ENCODE data around the gene INA. TPM values are rescaled to one million over a fixed set of nuclear protein-coding genes. Genes with fewer than 3 reads are reported as not detected.

The INA gene
- total RNA-seq, 1 donor from 2014 or later: 0.23 TPM

GRCh38 chr10:103232772-103233488 is 44.0 kb upstream of the INA start:
- Mint-ChIP-seq H3K27ac (ENCODE audit: unreplicated experiment) (peak overlapping the region; percentile 40), H3K36me3 (ENCODE audit: low read depth, unreplicated experiment) (peaks cover 3% of the 10 kb centered on the region), H3K9me3 (ENCODE audit: unreplicated experiment) (no peaks in the 10 kb centered on the region), H3K4me3 (ENCODE audit: unreplicated experiment) (no peak overlapping the region), H3K27me3 (ENCODE audit: unreplicated experiment) (no peaks in the 10 kb centered on the region), H3K4me1 (ENCODE audit: unreplicated experiment) (peaks cover 13% of the 10 kb centered on the region)
- TF ChIP-seq CTCF (IDR thresholded peaks at IDR 0.05; ENCODE audit: unreplicated experiment): no peak
- DNase-seq (ENCODE audit: low spot score): no peak

GRCh38 chr10:103235775-103236174 is 41.2 kb upstream of the INA start:
- Mint-ChIP-seq H3K27ac (ENCODE audit: unreplicated experiment) (no peak overlapping the region), H3K4me1 (ENCODE audit: unreplicated experiment) (peaks cover 18% of the 10 kb centered on the region)

GRCh38 chr10:103238506-103239252 is 38.3 kb upstream of the INA start:
- no peak for TF ChIP-seq CTCF (IDR thresholded peaks at IDR 0.05; ENCODE audit: unreplicated experiment)
- Mint-ChIP-seq H3K27ac (ENCODE audit: unreplicated experiment) (peak overlapping the region; percentile 45), H3K27me3 (ENCODE audit: unreplicated experiment) (peaks cover 2% of the 10 kb centered on the region), H3K9me3 (ENCODE audit: unreplicated experiment) (no peaks in the 10 kb centered on the region), H3K4me3 (ENCODE audit: unreplicated experiment) (no peak overlapping the region), H3K36me3 (ENCODE audit: low read depth, unreplicated experiment) (peaks cover 3% of the 10 kb centered on the region), H3K4me1 (ENCODE audit: unreplicated experiment) (peaks cover 11% of the 10 kb centered on the region)
- DNase-seq (ENCODE audit: low spot score): no peak

More at GRCh38 chr10:103235775-103236174, 41.2 kb upstream of the INA start:
- DNase-seq (ENCODE audit: low spot score): no peak
- no peaks in the 10 kb centered on the region for H3K9me3 Mint-ChIP-seq (ENCODE audit: unreplicated experiment)
- H3K4me3 Mint-ChIP-seq (ENCODE audit: unreplicated experiment): no peak overlapping the region
- TF ChIP-seq CTCF (IDR thresholded peaks at IDR 0.05; ENCODE audit: unreplicated experiment): no peak
- peaks cover 3% of the 10 kb centered on the region for H3K36me3 Mint-ChIP-seq (ENCODE audit: low read depth, unreplicated experiment)
- peaks cover 2% of the 10 kb centered on the region for H3K27me3 Mint-ChIP-seq (ENCODE audit: unreplicated experiment)

- peaks cover 11% of the 10 kb centered on the region for H3K4me1 Mint-ChIP-seq (ENCODE audit: unreplicated experiment)
- peaks cover 3% of the 10 kb centered on the region for H3K36me3 Mint-ChIP-seq (ENCODE audit: low read depth, unreplicated experiment)
- no peak overlapping the region for H3K4me3 Mint-ChIP-seq (ENCODE audit: unreplicated experiment)
- no peak overlapping the region for H3K27ac Mint-ChIP-seq (ENCODE audit: unreplicated experiment)
- H3K27me3 Mint-ChIP-seq (ENCODE audit: unreplicated experiment): peaks cover 2% of the 10 kb centered on the region
- no peak for DNase-seq (ENCODE audit: low spot score)
- TF ChIP-seq CTCF (IDR thresholded peaks at IDR 0.05; ENCODE audit: unreplicated experiment): no peak
- H3K9me3 Mint-ChIP-seq (ENCODE audit: unreplicated experiment): no peaks in the 10 kb centered on the region
These were observed 35.5 kb upstream of the INA start for GRCh38 chr10:103241262-103242011.
